HG03064 (cell line): ENCODE results near the gene RGPD5.
"Not testable (repeated sequence)": the region's sequence is repeated elsewhere in the genome, so short reads cannot be mapped to it uniquely, and the experiment has no call there.

Source experiments
- ATAC-seq: cut with Tn5 transposase; IDR thresholded peaks from one replicate; pipeline ENCODE4 v1.9.1; 2021; ENCODE audit warnings: low read depth; ENCODE audit not compliant: unreplicated experiment

RGPD5 gene

GRCh38 chr2:109794074-109794737 is at the start of gene RGPD5:
Gene RGPD5 (plus strand): TSS chr2:109794305. CDS start chr2:109794466, 161 bp downstream.
- ATAC-seq, result peak; percentile 96

- ATAC-seq, result not testable (repeated sequence)
Measured at GRCh38 chr2:109751572-109751971, 42.5 kb upstream of the RGPD5 start.

GRCh38 chr2:109757163-109757824 is 36.8 kb upstream of the RGPD5 start:
- ATAC-seq, result not testable (repeated sequence)

GRCh38 chr2:109760265-109761042 is 33.7 kb upstream of the RGPD5 start:
- ATAC-seq, result not testable (repeated sequence)

- not testable (repeated sequence) for ATAC-seq
Measured at GRCh38 chr2:109761043-109761454, 33.1 kb upstream of the RGPD5 start.

- not testable (repeated sequence) for ATAC-seq
Measured at GRCh38 chr2:109761976-109762375, 32.1 kb upstream of the RGPD5 start.

GRCh38 chr2:109766074-109766473 is 28.0 kb upstream of the RGPD5 start:
- not testable (repeated sequence) for ATAC-seq

GRCh38 chr2:109766886-109767578 is 27.1 kb upstream of the RGPD5 start:
- not testable (repeated sequence) for ATAC-seq

- ATAC-seq, result not testable (repeated sequence)
Measured at GRCh38 chr2:109768934-109769333, 25.2 kb upstream of the RGPD5 start.

- ATAC-seq, result not testable (repeated sequence)
Measured at GRCh38 chr2:109779118-109779517, 15.0 kb upstream of the RGPD5 start.

- ATAC-seq, result not testable (repeated sequence)
Measured at GRCh38 chr2:109781147-109781816, 12.8 kb upstream of the RGPD5 start.

GRCh38 chr2:109782446-109782993 is 11.6 kb upstream of the RGPD5 start:
- not testable (repeated sequence) for ATAC-seq

- not testable (repeated sequence) for ATAC-seq
Measured at GRCh38 chr2:109791530-109792279, 2.4 kb upstream of the RGPD5 start.

- not testable (repeated sequence) for ATAC-seq
Measured at GRCh38 chr2:109792659-109793058, 1.4 kb upstream of the RGPD5 start.

GRCh38 chr2:109871129-109871751 is 77.1 kb downstream of the RGPD5 start:
- ATAC-seq, result not testable (repeated sequence)

- ATAC-seq, result not testable (repeated sequence)
Measured at GRCh38 chr2:109876625-109877024, 82.5 kb downstream of the RGPD5 start.

- ATAC-seq, result not testable (repeated sequence)
Measured at GRCh38 chr2:109882112-109882511, 88.0 kb downstream of the RGPD5 start.

GRCh38 chr2:109888414-109888813 is 94.3 kb downstream of the RGPD5 start:
- ATAC-seq, result not testable (repeated sequence)
